K562 (cell line): ENCODE measurements around the gene PPP1R13B.

ENCODE experiments used
- CHD1 ChIP-seq: fragments of 200-600 bp; sonication (generic); IDR thresholded peaks from one replicate; pipeline ENCODE4 v1.6.1; 2012; ENCODE audit warnings: mild to moderate bottlenecking, moderate library complexity, low read length, inconsistent platforms
- MIER1 ChIP-seq: fragments of 450-650 bp; IDR thresholded peaks from 2 replicates; pipeline ENCODE4 v1.6.1; 2016; ENCODE audit warnings: antibody characterized with exemption, mild to moderate bottlenecking, low read depth
- NFYB ChIP-seq: IDR thresholded peaks from 2 replicates; pipeline ENCODE4 v1.6.1; 2011; ENCODE audit warnings: mild to moderate bottlenecking, moderate library complexity; ENCODE audit not compliant: insufficient read length; ENCODE audit errors: extremely low read depth
- SP2 ChIP-seq: IDR thresholded peaks from 2 replicates; pipeline ENCODE4 v1.6.1; 2011; ENCODE audit warnings: mild to moderate bottlenecking, low read depth, low read length, moderate library complexity; ENCODE audit not compliant: poor library complexity, severe bottlenecking; ENCODE audit errors: extremely low read depth
- TAF1 ChIP-seq: IDR thresholded peaks from 2 replicates; pipeline ENCODE4 v1.6.1; 2011; ENCODE audit warnings: mild to moderate bottlenecking, low read length, moderate library complexity; ENCODE audit not compliant: insufficient read depth, control insufficient read depth, severe bottlenecking; ENCODE audit errors: extremely low read depth
- ZEB2 ChIP-seq: fragments of 450-650 bp; IDR thresholded peaks from 2 replicates; pipeline ENCODE4 v1.6.1; 2016
- TF ChIP-seq, protein P1 (sequence below), 3 experiments: IDR thresholded peaks in 2 of 3; conservative IDR thresholded peaks in 1 of 3; 2 replicates each; pipeline ENCODE4 v1.5.1; 2011 to 2012; ENCODE audit warnings: low read length in 3 of 3, mild to moderate bottlenecking in 3 of 3, control low read depth in 2 of 3, improper control_type of control experiment in 1 of 3, inconsistent platforms in 1 of 3, low read depth in 1 of 3, mixed read lengths in 1 of 3, moderate library complexity in 1 of 3; ENCODE audit not compliant: insufficient read depth in 2 of 3
- TF ChIP-seq, protein P2 (sequence below): fragments of 150-350 bp; conservative IDR thresholded peaks from 2 replicates; pipeline ENCODE4 v1.6.1; 2014; ENCODE audit warnings: low read length

DNA sequence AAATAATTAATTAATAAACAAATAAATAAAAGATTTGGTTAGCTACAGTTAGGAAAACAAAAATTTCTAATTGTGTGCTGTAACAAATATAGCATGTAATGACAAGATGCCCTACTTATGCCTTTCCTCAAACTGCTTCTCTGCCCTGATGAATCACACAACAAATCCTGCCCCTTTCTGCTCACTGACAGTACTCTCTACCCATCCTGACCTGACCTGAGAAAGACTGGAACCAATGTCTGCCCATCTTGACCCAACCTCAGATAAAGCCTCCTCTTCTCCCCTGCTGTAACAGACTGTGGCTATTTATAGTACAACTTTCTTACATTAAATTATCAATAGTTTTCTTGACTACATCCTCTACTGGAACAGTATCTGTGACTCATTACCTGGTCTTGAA is 43.7 kb downstream of the PPP1R13B start:
- TF ChIP-seq TAF1, result no peak
- no peak for TF ChIP-seq CHD1
- TF ChIP-seq MIER1, result no peak
- TF ChIP-seq, protein P1, sequence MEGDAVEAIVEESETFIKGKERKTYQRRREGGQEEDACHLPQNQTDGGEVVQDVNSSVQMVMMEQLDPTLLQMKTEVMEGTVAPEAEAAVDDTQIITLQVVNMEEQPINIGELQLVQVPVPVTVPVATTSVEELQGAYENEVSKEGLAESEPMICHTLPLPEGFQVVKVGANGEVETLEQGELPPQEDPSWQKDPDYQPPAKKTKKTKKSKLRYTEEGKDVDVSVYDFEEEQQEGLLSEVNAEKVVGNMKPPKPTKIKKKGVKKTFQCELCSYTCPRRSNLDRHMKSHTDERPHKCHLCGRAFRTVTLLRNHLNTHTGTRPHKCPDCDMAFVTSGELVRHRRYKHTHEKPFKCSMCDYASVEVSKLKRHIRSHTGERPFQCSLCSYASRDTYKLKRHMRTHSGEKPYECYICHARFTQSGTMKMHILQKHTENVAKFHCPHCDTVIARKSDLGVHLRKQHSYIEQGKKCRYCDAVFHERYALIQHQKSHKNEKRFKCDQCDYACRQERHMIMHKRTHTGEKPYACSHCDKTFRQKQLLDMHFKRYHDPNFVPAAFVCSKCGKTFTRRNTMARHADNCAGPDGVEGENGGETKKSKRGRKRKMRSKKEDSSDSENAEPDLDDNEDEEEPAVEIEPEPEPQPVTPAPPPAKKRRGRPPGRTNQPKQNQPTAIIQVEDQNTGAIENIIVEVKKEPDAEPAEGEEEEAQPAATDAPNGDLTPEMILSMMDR (IDR thresholded peaks at IDR 0.05 in 2 of 3, conservative IDR thresholded peaks at IDR 0.05 in 1 of 3; ENCODE audit: insufficient read depth in 2 of 3, low read depth in 1 of 3, low read length in 3 of 3), result no peak
- TF ChIP-seq, protein P2, sequence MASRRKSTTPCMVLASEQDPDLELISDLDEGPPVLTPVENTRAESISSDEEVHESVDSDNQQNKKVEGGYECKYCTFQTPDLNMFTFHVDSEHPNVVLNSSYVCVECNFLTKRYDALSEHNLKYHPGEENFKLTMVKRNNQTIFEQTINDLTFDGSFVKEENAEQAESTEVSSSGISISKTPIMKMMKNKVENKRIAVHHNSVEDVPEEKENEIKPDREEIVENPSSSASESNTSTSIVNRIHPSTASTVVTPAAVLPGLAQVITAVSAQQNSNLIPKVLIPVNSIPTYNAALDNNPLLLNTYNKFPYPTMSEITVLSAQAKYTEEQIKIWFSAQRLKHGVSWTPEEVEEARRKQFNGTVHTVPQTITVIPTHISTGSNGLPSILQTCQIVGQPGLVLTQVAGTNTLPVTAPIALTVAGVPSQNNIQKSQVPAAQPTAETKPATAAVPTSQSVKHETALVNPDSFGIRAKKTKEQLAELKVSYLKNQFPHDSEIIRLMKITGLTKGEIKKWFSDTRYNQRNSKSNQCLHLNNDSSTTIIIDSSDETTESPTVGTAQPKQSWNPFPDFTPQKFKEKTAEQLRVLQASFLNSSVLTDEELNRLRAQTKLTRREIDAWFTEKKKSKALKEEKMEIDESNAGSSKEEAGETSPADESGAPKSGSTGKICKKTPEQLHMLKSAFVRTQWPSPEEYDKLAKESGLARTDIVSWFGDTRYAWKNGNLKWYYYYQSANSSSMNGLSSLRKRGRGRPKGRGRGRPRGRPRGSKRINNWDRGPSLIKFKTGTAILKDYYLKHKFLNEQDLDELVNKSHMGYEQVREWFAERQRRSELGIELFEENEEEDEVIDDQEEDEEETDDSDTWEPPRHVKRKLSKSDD, result no peak
- TF ChIP-seq NFYB, result no peak
- no peak for TF ChIP-seq ZEB2
- TF ChIP-seq SP2, result no peak
